ENCODE data around the gene MTHFSD. TPM values are rescaled to one million over a fixed set of nuclear protein-coding genes. Genes with fewer than 3 reads are reported as not detected.

MTHFSD gene
- total RNA-seq, 6 experiments from 2014 or later, result 5.9 to 11.6 (median 9.0) TPM

GRCh38 chr16:86527366-86527765, 27.7 kb downstream of the MTHFSD start:
- TF ChIP-seq CTCF (IDR thresholded peaks at IDR 0.05) (no peak), POLR2A (IDR thresholded peaks at IDR 0.05) (no peak)
- WGBS (ENCODE audit: insufficient coverage, low coverage, low lambda C conversion rate, missing lambda C conversion rate), result 88% methylated on average over 8 of the region's 15 CpGs
- Histone ChIP-seq H3K4me1 (no peaks in the 10 kb centered on the region), H3K9me3 (no peaks in the 10 kb centered on the region), H3K4me3 (no peak overlapping the region), H3K27me3 (no peaks in the 10 kb centered on the region), H3K36me3 (no peaks in the 10 kb centered on the region), H3K27ac (no peak overlapping the region)
- DNase-seq (no peak), ATAC-seq (no peak)
- intact Hi-C loops (cut with DNase I), result no loop called here

- Histone ChIP-seq H3K9me3 (no peaks in the 10 kb centered on the region), H3K27ac (no peak overlapping the region), H3K4me1 (no peaks in the 10 kb centered on the region), H3K4me3 (no peak overlapping the region), H3K27me3 (no peaks in the 10 kb centered on the region), H3K36me3 (no peaks in the 10 kb centered on the region)
- intact Hi-C loops (cut with DNase I), result no loop called here
- ATAC-seq (no peak), DNase-seq (no peak)
- no peak for TF ChIP-seq POLR2A (IDR thresholded peaks at IDR 0.05)
- no peak for TF ChIP-seq CTCF (IDR thresholded peaks at IDR 0.05)
- 60% methylated on average over 11 of the region's 12 CpGs for WGBS (ENCODE audit: insufficient coverage, low coverage, low lambda C conversion rate, missing lambda C conversion rate)
Observed at GRCh38 chr16:86525696-86526095, 29.3 kb downstream of the MTHFSD start.

GRCh38 chr16:86524029-86524428, 31.0 kb downstream of the MTHFSD start:
- H3K27me3 ChIP-seq, result no peaks in the 10 kb centered on the region
- no peak for ATAC-seq
- no peaks in the 10 kb centered on the region for H3K9me3 ChIP-seq
- TF ChIP-seq POLR2A (IDR thresholded peaks at IDR 0.05), result no peak
- no peak for TF ChIP-seq CTCF (IDR thresholded peaks at IDR 0.05)
- no peak for DNase-seq
- intact Hi-C loops (cut with DNase I), result no loop called here
- WGBS (ENCODE audit: insufficient coverage, low coverage, low lambda C conversion rate, missing lambda C conversion rate), result 62% methylated on average over 6 of the region's 6 CpGs
- H3K4me3 ChIP-seq, result no peak overlapping the region
- H3K4me1 ChIP-seq, result no peaks in the 10 kb centered on the region
- no peaks in the 10 kb centered on the region for H3K36me3 ChIP-seq
- H3K27ac ChIP-seq, result no peak overlapping the region

- H3K36me3 ChIP-seq, result no peaks in the 10 kb centered on the region
- intact Hi-C loops (cut with DNase I), result no loop called here
- H3K4me3 ChIP-seq, result no peak overlapping the region
- H3K4me1 ChIP-seq, result no peaks in the 10 kb centered on the region
- no peak for ATAC-seq
- H3K9me3 ChIP-seq, result no peaks in the 10 kb centered on the region
- no peak for DNase-seq
- WGBS (ENCODE audit: insufficient coverage, low coverage, low lambda C conversion rate, missing lambda C conversion rate), result 88% methylated on average over 3 of the region's 5 CpGs
- TF ChIP-seq POLR2A (IDR thresholded peaks at IDR 0.05), result no peak
- no peak for TF ChIP-seq CTCF (IDR thresholded peaks at IDR 0.05)
- H3K27me3 ChIP-seq, result no peaks in the 10 kb centered on the region
- H3K27ac ChIP-seq, result no peak overlapping the region
Observed at GRCh38 chr16:86523166-86523740, 31.8 kb downstream of the MTHFSD start.

- Histone ChIP-seq H3K36me3 (no peaks in the 10 kb centered on the region), H3K4me1 (no peaks in the 10 kb centered on the region), H3K9me3 (no peaks in the 10 kb centered on the region), H3K27ac (no peak overlapping the region), H3K4me3 (no peak overlapping the region), H3K27me3 (no peaks in the 10 kb centered on the region)
- ATAC-seq (no peak), DNase-seq (no peak)
- WGBS (ENCODE audit: insufficient coverage, low coverage, low lambda C conversion rate, missing lambda C conversion rate), result 73% methylated on average over 15 of the region's 16 CpGs
- TF ChIP-seq POLR2A (IDR thresholded peaks at IDR 0.05) (no peak), CTCF (IDR thresholded peaks at IDR 0.05) (no peak)
- intact Hi-C loops (cut with DNase I), result no loop called here
Observed at GRCh38 chr16:86522634-86523033, 32.4 kb downstream of the MTHFSD start.

All from right lobe of liver (tissue), 6 donors.